Heart left ventricle (tissue), 13 donors: ENCODE results near the gene IGSF8.

Experiments used
- CTCF ChIP-seq, 12 donors: fragments of 200-600 bp; sonication (generic) in 4 of 12; IDR thresholded peaks; one replicate each; pipeline versions ENCODE4 v1.5.0 to v1.8.0; 2018 to 2022; ENCODE audit warnings: antibody characterized with exemption in 12 of 12, mild to moderate bottlenecking in 5 of 12
- POLR2A ChIP-seq, 2 donors: fragments of 450-650 bp; IDR thresholded peaks; one replicate each; pipeline ENCODE4 v1.6.1; 2017; ENCODE audit warnings: antibody characterized with exemption in 2 of 2, mild to moderate bottlenecking in 2 of 2, moderate library complexity in 2 of 2
- donor health status: ischemic (EF 13 %, LVEDD 7.1; RV severe dilation, severe dysfunction).
- donor health status: DM: no; HTN: yes; CAD: no.
- donor health status: DM: no; HTN: no; CAD: no.
- donor health status: ischemic (EF 25% LVEDD 6.9; RV normal size, moderate dysfunction).
- donor health status: ischemic (EF 25% LVEDD 5.7; RV mildly dilated, moderate dysfunction).
- donor health status: ischemic (EF 35%, LVEDD 5.7; RV mildly dilated, moderate dysfunction).
- donor health status: nonischemic (EF 11% LVEDD 7.7; RV severe dilation, severe dysfunction).
- donor health status: DM: yes; HTN: yes; CAD: no.
- donor health status: PGD.
- donor health status: ischemic (EF 29% LVEDD 5.4; RV normal size, mild dysfunction).
- donor health status: nonischemic (EF 23%, LVEDD 6.1; RV moderate dilation, normal function).

- TF ChIP-seq POLR2A (IDR thresholded peaks at IDR 0.05): no peak
- no peak for TF ChIP-seq CTCF (IDR thresholded peaks at IDR 0.05)
These were observed 13.9 kb upstream of the IGSF8 start for GRCh38 chr1:160112357-160112756.
